ENCODE data around the gene SIGLEC1. TPM values are rescaled to one million over a fixed set of nuclear protein-coding genes. Genes with fewer than 3 reads are reported as not detected.

Gene SIGLEC1
- total RNA-seq, 1 experiment from 2014 or later = not detected

DNA sequence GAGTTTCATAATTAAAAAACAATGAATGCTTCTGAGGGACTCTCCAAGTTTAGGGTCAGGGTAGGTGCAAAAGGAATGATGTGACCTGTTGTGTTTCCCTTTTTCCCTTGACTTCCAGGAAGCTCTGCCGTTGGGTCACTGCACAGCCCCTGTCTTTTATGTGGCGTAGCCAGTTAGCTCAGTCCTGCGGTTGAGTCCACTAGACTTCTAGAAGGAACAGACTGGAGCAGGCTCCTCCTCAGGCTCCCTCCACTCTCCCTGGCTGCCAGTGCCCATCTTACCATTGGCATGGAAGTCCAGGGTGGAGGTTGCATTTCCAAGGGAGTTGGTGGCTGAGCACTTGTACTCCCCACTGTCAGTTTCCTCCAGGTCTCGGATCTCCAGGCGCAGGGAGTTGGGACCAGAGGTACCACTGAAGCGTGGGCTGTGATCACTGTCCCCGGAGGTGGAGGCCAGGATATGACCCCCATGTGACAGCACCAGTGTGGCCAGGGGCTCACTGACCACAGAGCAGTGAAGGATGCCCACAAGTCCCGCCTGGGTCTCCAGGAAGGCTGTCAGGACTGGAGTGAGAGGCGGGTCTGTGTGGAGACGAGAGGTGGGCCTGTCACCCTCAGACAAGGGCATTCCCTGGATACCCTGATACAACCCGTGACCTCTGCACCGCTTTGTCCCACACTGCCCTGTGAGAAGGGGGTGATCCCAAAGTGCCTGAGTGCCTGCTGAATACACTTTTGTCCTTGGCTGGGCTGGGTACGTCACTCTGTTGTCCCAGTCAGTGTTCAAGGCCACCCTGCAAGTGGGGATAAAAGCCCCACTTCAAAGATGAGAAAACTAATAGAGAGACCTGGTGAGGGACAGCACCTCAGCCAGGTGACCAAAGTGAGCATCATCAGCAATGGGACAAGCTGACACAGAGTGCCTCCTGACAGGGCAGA, 11.1 kb downstream of the SIGLEC1 start:
- no peak for ATAC-seq
- Histone ChIP-seq H4K20me1 (ENCODE audit: low read length) (no peaks in the 10 kb centered on the region), H3K9me3 (ENCODE audit: low read length) (no peaks in the 10 kb centered on the region), H2AFZ (ENCODE audit: low read length) (no peak overlapping the region), H3K4me1 (ENCODE audit: insufficient read depth, low read length) (no peaks in the 10 kb centered on the region), H3K9ac (ENCODE audit: low read length) (no peak overlapping the region), H3F3A (ENCODE audit: low read length, unreplicated experiment) (no peaks in the 10 kb centered on the region), H3K27me3 (ENCODE audit: low read length) (no peaks in the 10 kb centered on the region), H3K79me2 (ENCODE audit: low read length) (no peaks in the 10 kb centered on the region), H3K4me2 (ENCODE audit: low read length) (no peak overlapping the region), H3K36me3 (ENCODE audit: low read depth, low read length) (no peaks in the 10 kb centered on the region), H3K9me2 (replicated peaks; ENCODE audit: low read length) (no peaks in the 10 kb centered on the region), H3K4me3 (ENCODE audit: low read length) (no peak overlapping the region), H3K27ac (ENCODE audit: low read length) (no peak overlapping the region)
- CTCF ChIA-PET = no interaction called here
- no TSS peak for BruUV-seq (replicated peaks)
- POLR2A ChIA-PET (ENCODE audit: unreplicated experiment) = no interaction called here
- intact Hi-C loops (cut with micrococcal nuclease) = no loop called here
- DNase-seq = no peak
- TF ChIP-seq, protein P1, sequence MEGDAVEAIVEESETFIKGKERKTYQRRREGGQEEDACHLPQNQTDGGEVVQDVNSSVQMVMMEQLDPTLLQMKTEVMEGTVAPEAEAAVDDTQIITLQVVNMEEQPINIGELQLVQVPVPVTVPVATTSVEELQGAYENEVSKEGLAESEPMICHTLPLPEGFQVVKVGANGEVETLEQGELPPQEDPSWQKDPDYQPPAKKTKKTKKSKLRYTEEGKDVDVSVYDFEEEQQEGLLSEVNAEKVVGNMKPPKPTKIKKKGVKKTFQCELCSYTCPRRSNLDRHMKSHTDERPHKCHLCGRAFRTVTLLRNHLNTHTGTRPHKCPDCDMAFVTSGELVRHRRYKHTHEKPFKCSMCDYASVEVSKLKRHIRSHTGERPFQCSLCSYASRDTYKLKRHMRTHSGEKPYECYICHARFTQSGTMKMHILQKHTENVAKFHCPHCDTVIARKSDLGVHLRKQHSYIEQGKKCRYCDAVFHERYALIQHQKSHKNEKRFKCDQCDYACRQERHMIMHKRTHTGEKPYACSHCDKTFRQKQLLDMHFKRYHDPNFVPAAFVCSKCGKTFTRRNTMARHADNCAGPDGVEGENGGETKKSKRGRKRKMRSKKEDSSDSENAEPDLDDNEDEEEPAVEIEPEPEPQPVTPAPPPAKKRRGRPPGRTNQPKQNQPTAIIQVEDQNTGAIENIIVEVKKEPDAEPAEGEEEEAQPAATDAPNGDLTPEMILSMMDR (conservative IDR thresholded peaks at IDR 0.05; ENCODE audit: low read depth, low read length) = no peak
- no peak for TF ChIP-seq EZH2 (IDR thresholded peaks at IDR 0.05; ENCODE audit: low read length, unreplicated experiment)
- no peak for TF ChIP-seq EZH2phosphoT487 (IDR thresholded peaks at IDR 0.05; ENCODE audit: borderline replicate concordance, low read length)

DNA sequence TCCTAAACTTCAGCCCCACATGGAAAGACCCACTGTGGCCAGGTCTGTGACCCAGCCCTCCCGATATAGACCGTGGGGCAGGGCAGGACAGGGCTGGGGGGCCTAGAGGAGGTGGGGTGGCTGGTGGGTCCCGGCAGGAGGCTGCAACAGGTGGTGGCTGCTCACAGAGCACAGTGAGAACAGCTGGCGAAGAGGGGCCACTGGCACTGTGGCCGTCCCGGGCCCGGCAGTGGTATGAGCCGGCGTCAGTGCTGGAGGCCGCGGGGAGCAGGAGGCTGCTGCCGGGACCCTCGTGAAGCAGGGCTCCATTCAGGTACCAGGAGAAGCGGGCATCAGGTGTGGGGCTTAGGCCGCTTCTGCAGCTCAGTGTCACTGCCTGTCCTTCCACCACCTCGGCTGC, 13.4 kb downstream of the SIGLEC1 start:
- Histone ChIP-seq H3K4me3 (ENCODE audit: low read length) (no peak overlapping the region), H4K20me1 (ENCODE audit: low read length) (no peaks in the 10 kb centered on the region), H3K9ac (ENCODE audit: low read length) (no peak overlapping the region), H3K27ac (ENCODE audit: low read length) (no peak overlapping the region), H3K9me3 (ENCODE audit: low read length) (no peaks in the 10 kb centered on the region), H3K27me3 (ENCODE audit: low read length) (no peaks in the 10 kb centered on the region), H3K9me2 (replicated peaks; ENCODE audit: low read length) (no peaks in the 10 kb centered on the region), H3K36me3 (ENCODE audit: low read depth, low read length) (no peaks in the 10 kb centered on the region), H2AFZ (ENCODE audit: low read length) (no peak overlapping the region), H3F3A (ENCODE audit: low read length, unreplicated experiment) (no peaks in the 10 kb centered on the region), H3K79me2 (ENCODE audit: low read length) (no peaks in the 10 kb centered on the region), H3K4me2 (ENCODE audit: low read length) (no peak overlapping the region), H3K4me1 (ENCODE audit: insufficient read depth, low read length) (no peaks in the 10 kb centered on the region)
- DNase-seq (no peak), ATAC-seq (no peak)
- TF ChIP-seq EZH2 (IDR thresholded peaks at IDR 0.05; ENCODE audit: low read length, unreplicated experiment) (no peak), EZH2phosphoT487 (IDR thresholded peaks at IDR 0.05; ENCODE audit: borderline replicate concordance, low read length) (no peak)
- TF ChIP-seq, protein P1 (conservative IDR thresholded peaks at IDR 0.05; ENCODE audit: low read depth, low read length) = no peak
- ChIA-PET CTCF (interaction anchor here (2.1 kb wide), 1 partner anchor 12 kb away, joined by 12 read pairs; no protein-coding TSS in a partner anchor), POLR2A (ENCODE audit: unreplicated experiment) (no interaction called here)
- no TSS peak for BruUV-seq (replicated peaks)
- intact Hi-C loops (cut with micrococcal nuclease) = no loop called here

DNA sequence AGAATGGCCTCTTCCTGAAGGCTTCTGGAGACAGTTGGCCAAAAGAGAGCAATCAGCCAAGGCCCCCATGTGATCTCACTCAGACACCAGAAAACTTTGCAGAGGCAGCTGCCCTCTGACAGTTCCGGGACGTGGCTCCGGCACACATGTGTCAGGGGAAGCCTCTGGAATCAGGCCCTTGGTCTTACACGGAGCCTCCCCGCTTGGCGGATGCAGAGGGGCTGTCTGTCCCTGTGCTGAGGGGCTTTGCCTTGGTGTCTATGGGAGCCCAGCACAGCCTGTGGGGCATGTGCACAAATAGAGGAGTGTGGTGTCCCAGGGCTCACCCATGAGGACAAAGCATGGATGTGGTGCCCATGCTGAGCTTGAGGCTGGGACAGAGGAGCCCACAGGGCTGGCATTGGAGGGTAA, 13.8 kb downstream of the SIGLEC1 start:
- no TSS peak for BruUV-seq (replicated peaks)
- CTCF ChIA-PET = interaction anchor here (2.1 kb wide), 1 partner anchor 12 kb away, joined by 12 read pairs; no protein-coding TSS in a partner anchor
- intact Hi-C loops (cut with micrococcal nuclease) = no loop called here
- no peak for DNase-seq
- no peaks in the 10 kb centered on the region for H3K36me3 ChIP-seq (ENCODE audit: low read depth, low read length)
- H3K4me2 ChIP-seq (ENCODE audit: low read length) = no peak overlapping the region
- no peaks in the 10 kb centered on the region for H3F3A ChIP-seq (ENCODE audit: low read length, unreplicated experiment)
- no peaks in the 10 kb centered on the region for H3K4me1 ChIP-seq (ENCODE audit: insufficient read depth, low read length)
- no peak for ATAC-seq
- H3K4me3 ChIP-seq (ENCODE audit: low read length) = no peak overlapping the region
- no peak overlapping the region for H3K27ac ChIP-seq (ENCODE audit: low read length)
- H2AFZ ChIP-seq (ENCODE audit: low read length) = no peak overlapping the region
- no peaks in the 10 kb centered on the region for H3K9me2 ChIP-seq (replicated peaks; ENCODE audit: low read length)
- no peak for TF ChIP-seq EZH2phosphoT487 (IDR thresholded peaks at IDR 0.05; ENCODE audit: borderline replicate concordance, low read length)
- TF ChIP-seq EZH2 (IDR thresholded peaks at IDR 0.05; ENCODE audit: low read length, unreplicated experiment) = no peak
- TF ChIP-seq, protein P1 (conservative IDR thresholded peaks at IDR 0.05; ENCODE audit: low read depth, low read length) = no peak
- no peaks in the 10 kb centered on the region for H3K27me3 ChIP-seq (ENCODE audit: low read length)
- no peak overlapping the region for H3K9ac ChIP-seq (ENCODE audit: low read length)
- H3K79me2 ChIP-seq (ENCODE audit: low read length) = no peaks in the 10 kb centered on the region
- H4K20me1 ChIP-seq (ENCODE audit: low read length) = no peaks in the 10 kb centered on the region
- POLR2A ChIA-PET (ENCODE audit: unreplicated experiment) = no interaction called here
- H3K9me3 ChIP-seq (ENCODE audit: low read length) = no peaks in the 10 kb centered on the region
